Thyroid gland (tissue), 4 donors: ENCODE measurements around the gene SMIM10L1.

Source experiments
- POLR2A ChIP-seq, 2 donors: fragments of 450-650 bp; IDR thresholded peaks; one replicate each; pipeline ENCODE4 v1.6.1; 2017; ENCODE audit warnings: antibody characterized with exemption in 2 of 2, mild to moderate bottlenecking in 2 of 2, moderate library complexity in 1 of 2
- TF ChIP-seq, protein P1 (sequence below), 6 experiments: fragments of 200-600 bp in 3 of 6; fragments of 450-650 bp in 3 of 6; sonication (generic) in 3 of 6; IDR thresholded peaks; one replicate each; pipeline ENCODE4 v1.5.1; 2016 to 2019; ENCODE audit warnings: antibody characterized with exemption in 6 of 6, mild to moderate bottlenecking in 2 of 6, inconsistent platforms in 1 of 6, moderate library complexity in 1 of 6

- TF ChIP-seq, protein P1, sequence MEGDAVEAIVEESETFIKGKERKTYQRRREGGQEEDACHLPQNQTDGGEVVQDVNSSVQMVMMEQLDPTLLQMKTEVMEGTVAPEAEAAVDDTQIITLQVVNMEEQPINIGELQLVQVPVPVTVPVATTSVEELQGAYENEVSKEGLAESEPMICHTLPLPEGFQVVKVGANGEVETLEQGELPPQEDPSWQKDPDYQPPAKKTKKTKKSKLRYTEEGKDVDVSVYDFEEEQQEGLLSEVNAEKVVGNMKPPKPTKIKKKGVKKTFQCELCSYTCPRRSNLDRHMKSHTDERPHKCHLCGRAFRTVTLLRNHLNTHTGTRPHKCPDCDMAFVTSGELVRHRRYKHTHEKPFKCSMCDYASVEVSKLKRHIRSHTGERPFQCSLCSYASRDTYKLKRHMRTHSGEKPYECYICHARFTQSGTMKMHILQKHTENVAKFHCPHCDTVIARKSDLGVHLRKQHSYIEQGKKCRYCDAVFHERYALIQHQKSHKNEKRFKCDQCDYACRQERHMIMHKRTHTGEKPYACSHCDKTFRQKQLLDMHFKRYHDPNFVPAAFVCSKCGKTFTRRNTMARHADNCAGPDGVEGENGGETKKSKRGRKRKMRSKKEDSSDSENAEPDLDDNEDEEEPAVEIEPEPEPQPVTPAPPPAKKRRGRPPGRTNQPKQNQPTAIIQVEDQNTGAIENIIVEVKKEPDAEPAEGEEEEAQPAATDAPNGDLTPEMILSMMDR (IDR thresholded peaks at IDR 0.05) = no peak
- no peak for TF ChIP-seq POLR2A (IDR thresholded peaks at IDR 0.05)
Measured at GRCh38 chr12:11162502-11162901, 8.5 kb upstream of the SMIM10L1 start.
